Activated CD4-positive, alpha-beta memory T cell treated with anti-CD3 and anti-CD28 coated beads for 36 hours (primary cell): ENCODE results near the gene FANCL. TPM values are rescaled to one million over a fixed set of nuclear protein-coding genes. Genes with fewer than 3 reads are reported as not detected.
"Not testable (repeated sequence)": the region's sequence is repeated elsewhere in the genome, so short reads cannot be mapped to it uniquely, and the experiment has no call there.

Source experiments
- CTCF ChIA-PET: fragments of 350-600 bp; sonication (Branson Sonifier 250); formaldehyde crosslinking; loops from one replicate; lab custom pipeline; 2021; ENCODE audit warnings: antibody characterized with exemption, inconsistent platforms; lab: Charles Lee
- POLR2A ChIA-PET: fragments of 350-600 bp; sonication (Branson Sonifier 250); formaldehyde crosslinking; loops from one replicate; lab custom pipeline; 2021; ENCODE audit warnings: antibody characterized with exemption; lab: Charles Lee
- DNase-seq: peaks from one replicate; pipeline ENCODE4 v3.0.0-alpha.2; 2020
- H3K27ac Mint-ChIP-seq: one replicate; pipeline ENCODE4 v1.8.0; 2021; ENCODE audit warnings: mixed read lengths
- H3K27me3 Mint-ChIP-seq: one replicate; pipeline ENCODE4 v1.8.0; 2021; ENCODE audit warnings: mixed read lengths
- H3K36me3 Mint-ChIP-seq: one replicate; pipeline ENCODE4 v1.8.0; 2021; ENCODE audit warnings: mixed read lengths
- H3K4me1 Mint-ChIP-seq: one replicate; pipeline ENCODE4 v1.8.0; 2021; ENCODE audit warnings: low read depth, mixed read lengths
- H3K4me3 Mint-ChIP-seq: one replicate; pipeline ENCODE4 v1.8.0; 2021; ENCODE audit warnings: mild to moderate bottlenecking, mixed read lengths
- H3K9me3 Mint-ChIP-seq: one replicate; pipeline ENCODE4 v1.8.0; 2021; ENCODE audit warnings: mixed read lengths
- intact Hi-C: fragments of 100-400 bp; cut with micrococcal nuclease; formaldehyde crosslinking; loops from one replicate; pipeline ENCODE4 v1.15.1; 2023
- total RNA-seq, 2 experiments: library from RNA; stranded (reverse); gene quantifications; one replicate each; pipeline ENCODE4 v1.2.3, GENCODE V29; 2021

Gene FANCL
- total RNA-seq: 10 to 100 TPM; 24.2 to 27.9 TPM

GRCh38 chr2:58240670-58241545 lies at the start of gene FANCL:
TSS of gene FANCL (minus strand) at chr2:58241325. CDS start at chr2:58241313, 12 bp downstream.
- intact Hi-C loops: loop anchor here (1.0 to 2.0 kb wide), 2 partner anchors 18 to 194 kb away; no protein-coding TSS in a partner anchor
- peaks cover 2% of the 10 kb centered on the region for H3K36me3 Mint-ChIP-seq
- peaks cover 2% of the 10 kb centered on the region for H3K9me3 Mint-ChIP-seq
- H3K27me3 Mint-ChIP-seq: peaks cover 3% of the 10 kb centered on the region
- POLR2A ChIA-PET: no interaction called here
- H3K4me3 Mint-ChIP-seq: peak within 1 kb of the TSS; percentile 92
- H3K27ac Mint-ChIP-seq: peak within 1 kb of the TSS; percentile 86
- peak; percentile 85 for DNase-seq
- CTCF ChIA-PET: no interaction called here
- peaks cover 31% of the 10 kb centered on the region for H3K4me1 Mint-ChIP-seq

DNA sequence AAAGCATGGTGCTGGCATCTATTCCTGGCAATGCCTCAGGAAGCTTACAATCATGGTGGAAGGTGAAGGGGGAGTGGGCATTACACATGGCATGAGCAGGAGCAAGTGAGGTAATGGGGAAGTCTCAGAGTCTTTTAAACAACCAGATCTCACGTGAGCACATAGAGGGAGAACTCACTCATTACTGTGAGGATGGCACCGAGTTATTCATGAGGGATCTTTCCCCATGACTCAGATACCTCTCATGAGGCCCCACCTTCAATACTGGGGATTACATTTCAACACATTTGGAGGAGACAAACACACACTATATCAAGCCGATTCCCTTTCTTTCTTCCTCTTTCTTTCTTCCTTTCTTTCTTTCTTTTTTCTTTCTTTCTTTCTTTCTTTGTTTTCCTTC lies 47.9 kb upstream of the FANCL start:
- DNase-seq: no peak
- intact Hi-C loops: no loop called here
- ChIA-PET CTCF (no interaction called here), POLR2A (no interaction called here)
- no peaks in the 10 kb centered on the region for H3K36me3 Mint-ChIP-seq
- H3K4me1 Mint-ChIP-seq: no peaks in the 10 kb centered on the region
- no peak overlapping the region for H3K27ac Mint-ChIP-seq
- no peak overlapping the region for H3K4me3 Mint-ChIP-seq
- H3K27me3 Mint-ChIP-seq: peaks cover 3% of the 10 kb centered on the region
- no peaks in the 10 kb centered on the region for H3K9me3 Mint-ChIP-seq

GRCh38 chr2:58283931-58284330 lies 42.8 kb upstream of the FANCL start:
- H3K27ac Mint-ChIP-seq: no peak overlapping the region
- H3K4me3 Mint-ChIP-seq: no peak overlapping the region
- intact Hi-C loops: no loop called here
- no peaks in the 10 kb centered on the region for H3K9me3 Mint-ChIP-seq
- peaks cover 4% of the 10 kb centered on the region for H3K27me3 Mint-ChIP-seq
- no peaks in the 10 kb centered on the region for H3K36me3 Mint-ChIP-seq
- POLR2A ChIA-PET: no interaction called here
- H3K4me1 Mint-ChIP-seq: no peaks in the 10 kb centered on the region
- CTCF ChIA-PET: no interaction called here
- DNase-seq: no peak

GRCh38 chr2:58275144-58275543 lies 34.0 kb upstream of the FANCL start:
- H3K4me3 Mint-ChIP-seq, DNase-seq, H3K4me1 Mint-ChIP-seq, H3K27ac Mint-ChIP-seq, H3K27me3 Mint-ChIP-seq, CTCF ChIA-PET, intact Hi-C loops, H3K36me3 Mint-ChIP-seq, H3K9me3 Mint-ChIP-seq, POLR2A ChIA-PET: not testable (repeated sequence)

DNA sequence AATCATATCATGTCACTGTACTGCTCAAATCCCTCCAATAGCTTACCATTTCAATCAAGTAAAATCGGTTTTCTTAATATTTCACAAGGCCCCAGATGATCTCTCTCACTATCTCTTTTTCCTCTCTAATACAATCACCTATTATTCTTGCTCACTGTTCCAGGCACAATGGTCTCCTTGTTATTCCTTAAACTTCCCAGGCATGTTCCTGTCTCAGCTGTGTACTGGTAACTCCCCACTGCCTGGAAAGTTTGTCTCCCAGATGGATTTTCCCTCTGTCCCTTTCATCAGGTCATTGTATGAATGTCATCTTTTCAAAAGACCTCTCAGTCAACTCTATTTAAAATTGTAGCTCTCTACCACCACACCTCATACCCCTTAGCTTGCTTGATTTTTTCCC lies 30.7 kb upstream of the FANCL start:
- no peaks in the 10 kb centered on the region for H3K36me3 Mint-ChIP-seq
- ChIA-PET CTCF (no interaction called here), POLR2A (no interaction called here)
- intact Hi-C loops: no loop called here
- DNase-seq: no peak
- H3K27ac Mint-ChIP-seq: no peak overlapping the region
- H3K4me1 Mint-ChIP-seq: no peaks in the 10 kb centered on the region
- no peaks in the 10 kb centered on the region for H3K9me3 Mint-ChIP-seq
- H3K4me3 Mint-ChIP-seq: no peak overlapping the region
- peaks cover 3% of the 10 kb centered on the region for H3K27me3 Mint-ChIP-seq

- Mint-ChIP-seq H3K4me1 (no peaks in the 10 kb centered on the region), H3K36me3 (no peaks in the 10 kb centered on the region), H3K4me3 (no peak overlapping the region), H3K27me3 (no peaks in the 10 kb centered on the region), H3K9me3 (no peaks in the 10 kb centered on the region), H3K27ac (no peak overlapping the region)
- no peak for DNase-seq
- intact Hi-C loops: no loop called here
- ChIA-PET CTCF (no interaction called here), POLR2A (no interaction called here)
Observed at GRCh38 chr2:58268685-58269084, 27.6 kb upstream of the FANCL start.

DNA sequence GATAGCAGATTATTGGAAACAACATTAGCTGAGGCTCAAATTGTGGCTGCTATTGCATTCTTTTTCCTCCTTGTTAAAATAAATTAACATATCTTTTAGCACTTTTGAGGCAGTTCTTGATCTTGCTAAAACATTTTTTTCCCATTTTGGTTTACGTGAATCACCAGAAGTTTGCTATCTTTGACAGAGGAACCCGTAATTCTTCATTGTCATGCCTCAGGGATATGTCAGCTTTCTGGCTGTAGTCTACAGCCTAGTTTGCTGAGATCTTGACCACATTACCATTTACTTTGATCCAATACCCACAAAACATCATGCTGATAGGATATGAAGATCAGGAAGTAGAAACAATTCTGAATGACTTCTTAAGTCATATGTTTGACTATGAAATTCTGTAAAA lies 25.1 kb upstream of the FANCL start:
- ChIA-PET POLR2A (interaction anchor here (0.6 kb wide), 1 partner anchor 340 kb away, joined by 3 read pairs; no protein-coding TSS in a partner anchor), CTCF (no interaction called here)
- Mint-ChIP-seq H3K27ac (no peak overlapping the region), H3K4me1 (no peaks in the 10 kb centered on the region), H3K27me3 (peaks cover 2% of the 10 kb centered on the region), H3K9me3 (no peaks in the 10 kb centered on the region), H3K4me3 (no peak overlapping the region), H3K36me3 (no peaks in the 10 kb centered on the region)
- intact Hi-C loops: no loop called here
- DNase-seq: no peak

DNA sequence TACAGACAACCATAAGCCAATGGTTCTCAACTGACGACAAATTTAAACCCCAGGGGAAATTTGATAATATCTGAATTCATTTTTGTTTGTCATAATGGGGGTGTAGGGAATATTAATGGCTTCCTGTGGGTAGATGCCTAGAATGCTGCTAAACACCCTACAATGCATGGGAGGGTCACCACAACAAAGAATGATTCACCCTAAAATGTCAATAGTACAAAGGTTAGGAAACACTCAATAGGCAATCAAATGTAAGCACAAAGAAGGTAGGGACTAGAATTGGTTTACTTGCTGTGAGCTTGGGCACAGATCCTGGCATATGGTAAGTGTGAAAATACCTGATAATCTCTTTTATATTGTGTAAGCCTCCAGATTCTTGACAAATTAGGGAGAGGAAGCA lies 20.1 kb upstream of the FANCL start:
- Mint-ChIP-seq H3K36me3 (peaks cover 3% of the 10 kb centered on the region), H3K27ac (no peak overlapping the region), H3K27me3 (peaks cover 14% of the 10 kb centered on the region), H3K4me1 (peaks cover 3% of the 10 kb centered on the region), H3K9me3 (peaks cover 8% of the 10 kb centered on the region), H3K4me3 (no peak overlapping the region)
- ChIA-PET CTCF (no interaction called here), POLR2A (no interaction called here)
- intact Hi-C loops: no loop called here
- DNase-seq: no peak

- intact Hi-C loops: loop anchor here (1.0 to 5.0 kb wide), 3 partner anchors 18 to 211 kb away; partner anchors contain the start of genes FANCL and VRK2
- POLR2A ChIA-PET, CTCF ChIA-PET: not testable (repeated sequence)
Observed at GRCh38 chr2:58258456-58258855, 17.3 kb upstream of the FANCL start.

GRCh38 chr2:58251331-58252201 lies 10.4 kb upstream of the FANCL start:
- H3K36me3 Mint-ChIP-seq, H3K4me1 Mint-ChIP-seq, H3K27me3 Mint-ChIP-seq, POLR2A ChIA-PET, DNase-seq, intact Hi-C loops, H3K9me3 Mint-ChIP-seq, H3K27ac Mint-ChIP-seq, H3K4me3 Mint-ChIP-seq, CTCF ChIA-PET: not testable (repeated sequence)

More at GRCh38 chr2:58258456-58258855, 17.3 kb upstream of the FANCL start:
- peaks cover 14% of the 10 kb centered on the region for H3K27me3 Mint-ChIP-seq
- H3K27ac Mint-ChIP-seq, H3K36me3 Mint-ChIP-seq, H3K4me3 Mint-ChIP-seq, H3K9me3 Mint-ChIP-seq, H3K4me1 Mint-ChIP-seq: not testable (repeated sequence)
- peak; percentile 54 for DNase-seq

GRCh38 chr2:58241546-58241864 lies 380 bp upstream of the FANCL start:
- CTCF ChIA-PET: no interaction called here
- H3K36me3 Mint-ChIP-seq: peaks cover 2% of the 10 kb centered on the region
- H3K9me3 Mint-ChIP-seq: no peaks in the 10 kb centered on the region
- H3K4me3 Mint-ChIP-seq: peak overlapping the region; percentile 92
- peaks cover 3% of the 10 kb centered on the region for H3K27me3 Mint-ChIP-seq
- H3K4me1 Mint-ChIP-seq: peaks cover 29% of the 10 kb centered on the region
- intact Hi-C loops: loop anchor here (1.0 to 2.0 kb wide), 2 partner anchors 17 to 194 kb away; no protein-coding TSS in a partner anchor
- H3K27ac Mint-ChIP-seq: peak overlapping the region; percentile 86
- DNase-seq: no peak
- POLR2A ChIA-PET: no interaction called here

DNA sequence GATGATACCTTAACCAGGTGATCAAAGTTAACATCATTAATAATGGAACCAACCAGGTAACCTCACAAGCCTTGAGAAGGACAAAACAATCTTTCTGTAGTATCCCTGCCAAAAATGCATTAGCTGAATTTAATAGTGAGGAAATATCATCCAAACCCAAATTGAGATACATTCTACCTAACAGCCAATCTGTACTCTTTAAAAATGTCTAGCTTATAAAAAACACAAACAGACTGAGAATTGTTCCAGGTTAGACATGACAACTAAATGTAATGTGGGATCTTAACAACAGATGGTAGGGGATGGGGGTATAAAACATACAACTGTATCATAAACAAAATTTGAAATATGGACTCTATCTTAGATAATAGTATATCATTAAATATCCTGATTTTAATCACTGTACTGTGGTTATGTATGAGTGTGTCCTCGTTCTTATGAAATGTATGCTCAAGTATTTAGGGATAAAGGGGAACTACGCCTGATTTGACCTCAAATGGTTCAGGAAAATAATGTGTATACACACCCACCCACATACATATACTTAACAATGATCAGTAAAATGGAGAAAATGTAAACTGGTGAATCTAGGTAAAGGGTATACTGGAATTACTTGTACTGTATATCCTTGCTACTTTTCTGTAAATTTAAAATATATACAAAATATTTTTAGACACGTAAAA lies 1.7 kb downstream of the FANCL start:
- H3K27ac Mint-ChIP-seq: no peak overlapping the region
- H3K27me3 Mint-ChIP-seq: peaks cover 3% of the 10 kb centered on the region
- H3K4me1 Mint-ChIP-seq: peaks cover 37% of the 10 kb centered on the region
- intact Hi-C loops: no loop called here
- H3K4me3 Mint-ChIP-seq: no peak overlapping the region
- H3K9me3 Mint-ChIP-seq: peaks cover 4% of the 10 kb centered on the region
- peaks cover 2% of the 10 kb centered on the region for H3K36me3 Mint-ChIP-seq
- ChIA-PET CTCF (no interaction called here), POLR2A (no interaction called here)
- no peak for DNase-seq
